GM15510 (cell line): ENCODE results near the gene IL1F10.

Source experiments
- POLR2A ChIP-seq: IDR thresholded peaks from 3 replicates; pipeline ENCODE4 v1.6.1; 2011; ENCODE audit warnings: borderline replicate concordance; ENCODE audit not compliant: insufficient read length; ENCODE audit errors: extremely low read depth

IL1F10 gene

GRCh38 chr2:113068706-113069485, 1.1 kb downstream of the IL1F10 start:
- TF ChIP-seq POLR2A, result no peak

GRCh38 chr2:113069676-113070605, 2.2 kb downstream of the IL1F10 start:
- no peak for TF ChIP-seq POLR2A

DNA sequence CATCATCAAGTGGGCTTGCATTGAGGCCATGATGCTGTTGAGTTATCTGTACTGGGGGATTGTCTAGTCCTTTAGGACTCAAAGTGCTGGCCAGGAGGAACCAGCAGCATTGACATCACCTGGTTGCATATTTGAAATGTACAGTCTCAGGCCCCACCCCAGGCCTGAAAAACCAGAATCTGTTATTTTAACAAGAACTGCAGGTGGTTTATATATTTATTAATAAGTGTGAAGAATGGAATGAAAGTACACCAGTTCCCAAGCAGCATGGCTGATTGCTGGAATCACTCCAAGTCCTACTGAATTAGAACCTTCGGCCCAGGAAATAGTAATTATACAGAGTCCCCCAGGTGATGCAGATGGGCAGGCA, 2.8 kb downstream of the IL1F10 start:
- no peak for TF ChIP-seq POLR2A

DNA sequence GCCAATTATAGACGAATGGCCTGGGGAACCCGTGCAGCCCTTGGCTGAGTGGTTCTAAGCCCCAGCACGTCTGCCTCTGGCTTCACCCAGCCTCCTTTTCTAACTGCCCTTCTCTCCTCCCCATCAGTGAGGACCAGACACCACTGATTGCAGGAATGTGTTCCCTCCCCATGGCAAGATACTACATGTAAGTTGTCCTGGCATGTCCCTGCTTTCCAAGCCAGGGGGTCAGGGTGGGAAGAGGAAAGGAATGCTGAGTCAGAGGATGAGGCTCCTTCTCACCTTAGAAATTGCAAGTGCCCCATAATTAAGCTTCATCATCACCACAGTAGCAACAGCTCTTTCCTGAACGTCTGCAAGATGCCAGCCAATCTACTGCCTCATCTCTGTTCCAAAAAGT, 4.8 kb downstream of the IL1F10 start:
- no peak for TF ChIP-seq POLR2A

GRCh38 chr2:113073325-113073834, 5.6 kb downstream of the IL1F10 start:
- TF ChIP-seq POLR2A, result no peak

DNA sequence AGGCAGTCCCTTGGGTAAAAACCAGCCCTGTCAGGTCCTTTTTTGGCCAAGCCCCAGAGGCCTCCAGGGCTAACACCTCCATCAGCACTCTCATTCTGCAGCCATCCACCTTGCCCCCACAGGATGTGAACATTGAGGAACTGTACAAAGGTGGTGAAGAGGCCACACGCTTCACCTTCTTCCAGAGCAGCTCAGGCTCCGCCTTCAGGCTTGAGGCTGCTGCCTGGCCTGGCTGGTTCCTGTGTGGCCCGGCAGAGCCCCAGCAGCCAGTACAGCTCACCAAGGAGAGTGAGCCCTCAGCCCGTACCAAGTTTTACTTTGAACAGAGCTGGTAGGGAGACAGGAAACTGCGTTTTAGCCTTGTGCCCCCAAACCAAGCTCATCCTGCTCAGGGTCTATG, 7.3 kb downstream of the IL1F10 start:
- no peak for TF ChIP-seq POLR2A

DNA sequence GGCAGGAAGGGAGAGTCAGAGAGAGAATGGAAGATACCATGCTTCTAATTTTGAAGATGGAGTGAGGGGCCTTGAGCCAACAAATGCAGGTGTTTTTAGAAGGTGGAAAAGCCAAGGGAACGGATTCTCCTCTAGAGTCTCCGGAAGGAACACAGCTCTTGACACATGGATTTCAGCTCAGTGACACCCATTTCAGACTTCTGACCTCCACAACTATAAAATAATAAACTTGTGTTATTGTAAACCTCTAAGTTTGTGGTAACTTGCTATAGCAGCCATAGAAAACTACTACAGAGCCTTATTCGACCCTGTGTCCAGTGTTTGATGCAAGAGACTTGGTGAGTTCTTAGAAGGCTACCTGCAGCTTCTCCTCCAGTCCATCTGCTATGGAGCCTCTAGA, 7.8 kb downstream of the IL1F10 start:
- TF ChIP-seq POLR2A, result no peak

DNA sequence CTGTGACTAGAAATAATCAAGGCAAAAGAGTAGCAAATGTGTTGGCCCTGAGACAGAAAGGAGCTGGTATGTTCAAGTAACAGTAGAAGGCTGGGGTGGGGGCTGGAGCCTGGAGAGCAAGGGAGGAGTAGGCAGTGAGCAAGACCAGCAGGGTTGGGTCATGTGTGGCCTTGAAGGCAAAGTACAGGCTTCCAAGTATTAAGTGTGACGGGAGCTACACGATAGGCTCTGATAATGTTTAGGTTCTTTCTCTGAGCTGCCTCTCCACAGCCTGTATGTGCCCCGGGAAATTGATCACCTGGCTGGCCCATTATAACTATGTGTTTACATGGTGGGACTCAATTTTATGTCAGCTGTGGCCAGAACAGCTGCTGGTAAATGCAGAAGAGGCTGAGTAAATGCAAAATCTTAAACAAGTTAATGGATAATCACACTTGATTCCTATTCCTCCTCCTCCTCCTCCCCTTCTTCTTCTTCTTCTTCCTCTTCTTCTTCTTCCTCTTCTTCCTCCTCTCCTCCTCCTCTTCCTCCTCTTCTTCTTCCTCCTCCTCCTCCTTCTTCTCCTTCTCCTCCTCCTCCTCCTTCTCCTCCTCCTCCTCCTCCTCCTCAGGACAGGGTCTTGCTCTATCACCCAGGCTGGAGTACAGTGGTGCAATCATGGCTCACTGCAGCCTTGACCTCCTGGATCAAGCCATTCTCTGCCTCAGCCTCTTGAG, 9.3 kb downstream of the IL1F10 start:
- TF ChIP-seq POLR2A, result no peak

- no peak for TF ChIP-seq POLR2A
Measured at GRCh38 chr2:113077921-113078320, 10.2 kb downstream of the IL1F10 start.

DNA sequence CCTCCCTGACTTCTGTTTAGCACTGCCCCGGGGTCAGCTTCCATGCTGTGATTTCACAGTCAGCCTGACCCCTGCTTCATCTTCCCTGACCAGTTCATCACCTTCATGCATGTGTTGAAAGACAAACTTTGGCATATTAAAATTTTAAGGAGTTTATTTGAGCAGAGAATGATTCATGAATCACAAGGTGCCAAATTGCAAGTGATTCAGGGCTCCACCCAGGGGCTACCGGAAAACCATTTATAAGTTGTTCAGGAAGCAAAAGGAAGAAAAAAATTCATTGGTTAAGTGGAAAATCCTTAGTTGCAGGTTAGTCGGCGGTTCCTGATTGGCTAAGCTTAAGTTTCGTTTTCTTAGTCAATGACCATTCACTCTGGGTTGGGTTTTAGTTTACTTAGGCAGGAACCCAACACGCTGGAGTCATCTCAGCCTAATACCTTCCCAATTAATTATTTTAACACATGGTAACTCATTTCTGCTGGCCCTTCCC, 10.6 kb downstream of the IL1F10 start:
- TF ChIP-seq POLR2A, result no peak

DNA sequence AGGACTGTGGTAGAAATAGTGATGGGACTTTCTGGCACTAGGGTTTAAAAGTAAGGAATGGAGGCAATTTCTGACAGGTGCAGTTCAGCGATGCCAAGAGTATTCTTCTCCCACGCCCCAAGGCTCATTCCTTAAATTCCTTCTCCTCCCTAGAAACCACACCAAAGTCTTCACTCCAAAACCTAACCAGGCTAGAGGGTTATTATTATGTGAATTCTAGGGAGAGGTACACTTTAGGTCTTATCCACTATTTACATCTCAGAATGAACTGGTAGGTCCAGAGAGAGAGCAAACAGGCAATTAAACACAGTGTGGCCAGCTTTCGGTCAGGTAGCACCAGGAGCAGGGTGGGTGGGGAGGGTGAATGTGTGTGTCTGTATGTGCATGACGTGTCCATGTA, 11.4 kb downstream of the IL1F10 start:
- TF ChIP-seq POLR2A, result no peak

GRCh38 chr2:113080134-113080533, 12.4 kb downstream of the IL1F10 start:
- no peak for TF ChIP-seq POLR2A

GRCh38 chr2:113081488-113082210, 13.9 kb downstream of the IL1F10 start:
- no peak for TF ChIP-seq POLR2A

- TF ChIP-seq POLR2A, result no peak
Measured at GRCh38 chr2:113083296-113083695, 15.5 kb downstream of the IL1F10 start.

- no peak for TF ChIP-seq POLR2A
Measured at GRCh38 chr2:113084249-113085000, 16.7 kb downstream of the IL1F10 start.
